Measurements from ENCODE around the gene OMP. TPM values are rescaled to one million over a fixed set of nuclear protein-coding genes. Genes with fewer than 3 reads are reported as not detected.

OMP gene
- total and polyA plus RNA-seq, 2 of the 13 experiments (the other 11 are each of a cell fraction or from before 2014, with no cell fraction given): not detected

DNA sequence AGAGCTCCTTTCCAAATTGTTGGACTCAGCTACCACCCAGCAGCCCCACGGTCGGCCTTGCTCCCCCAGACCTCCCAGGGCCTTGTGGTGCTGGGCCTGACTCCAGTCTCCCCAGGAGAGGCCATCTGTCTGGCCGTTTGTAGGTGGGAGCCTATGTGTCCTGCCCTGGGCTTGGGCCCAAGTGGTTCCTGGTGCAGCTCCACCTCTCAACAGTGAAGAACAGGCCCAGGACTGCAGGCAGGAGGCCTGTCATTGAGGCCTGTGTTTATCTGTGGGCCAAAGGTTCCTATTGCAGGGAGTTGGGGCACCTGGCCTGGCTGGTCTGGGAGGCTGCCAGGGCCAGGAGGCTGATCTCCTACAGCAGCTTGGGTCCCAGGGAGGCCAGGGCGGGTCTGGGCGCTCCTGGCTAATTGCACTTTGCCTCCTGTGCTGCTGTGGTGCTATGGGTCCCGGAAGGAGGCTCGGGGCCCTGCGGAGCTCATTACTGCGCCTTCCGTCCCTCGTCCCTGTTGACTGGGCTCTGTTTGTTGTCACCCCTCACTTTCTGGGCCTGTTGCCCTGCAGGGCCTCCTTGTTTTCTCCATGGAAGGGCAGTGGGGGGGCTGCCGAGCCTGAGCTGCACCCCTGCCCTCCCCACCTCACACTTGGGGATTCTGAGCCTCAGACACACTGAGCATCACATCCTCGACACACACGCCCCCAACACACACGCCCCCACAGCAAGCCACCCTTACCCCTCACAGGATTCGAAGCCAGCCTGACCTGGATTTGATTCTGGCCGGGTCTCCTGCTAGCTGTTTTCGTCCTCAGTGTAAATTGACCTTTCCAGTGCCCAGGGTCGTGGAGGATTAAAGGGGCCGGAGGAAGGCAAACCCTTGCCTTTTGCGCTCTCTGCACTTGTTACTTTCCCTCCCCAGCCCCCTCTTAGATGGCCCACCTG lies 6.8 kb upstream of the OMP start (continued):
- TF ChIP-seq, protein P1, sequence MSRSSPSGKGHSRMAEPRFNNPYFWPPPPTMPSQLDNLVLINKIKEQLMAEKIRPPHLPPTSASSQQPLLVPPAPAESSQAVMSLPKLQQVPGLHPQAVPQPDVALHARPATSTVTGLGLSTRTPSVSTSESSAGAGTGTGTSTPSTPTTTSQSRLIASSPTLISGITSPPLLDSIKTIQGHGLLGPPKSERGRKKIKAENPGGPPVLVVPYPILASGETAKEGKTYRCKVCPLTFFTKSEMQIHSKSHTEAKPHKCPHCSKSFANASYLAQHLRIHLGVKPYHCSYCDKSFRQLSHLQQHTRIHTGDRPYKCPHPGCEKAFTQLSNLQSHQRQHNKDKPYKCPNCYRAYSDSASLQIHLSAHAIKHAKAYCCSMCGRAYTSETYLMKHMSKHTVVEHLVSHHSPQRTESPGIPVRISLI (CRISPR knock-in tag; IDR thresholded peaks at IDR 0.05; ENCODE audit: borderline replicate concordance): peak; percentile 32; the same call in 1 of the 2 replicates
- TF ChIP-seq, protein P2, sequence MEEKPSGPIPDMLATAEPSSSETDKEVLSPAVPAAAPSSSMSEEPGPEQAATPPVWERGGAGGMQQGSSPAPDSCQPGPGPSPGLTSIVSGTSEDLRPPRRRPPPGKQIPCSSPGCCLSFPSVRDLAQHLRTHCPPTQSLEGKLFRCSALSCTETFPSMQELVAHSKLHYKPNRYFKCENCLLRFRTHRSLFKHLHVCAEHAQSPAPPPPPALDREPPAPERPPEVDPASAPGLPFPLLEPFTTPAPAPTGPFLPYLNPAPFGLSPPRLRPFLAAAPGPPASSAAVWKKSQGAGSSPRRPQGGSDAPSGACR (CRISPR knock-in tag; IDR thresholded peaks at IDR 0.05): no peak
- TF ChIP-seq MXD4 (CRISPR knock-in tag; IDR thresholded peaks at IDR 0.05) (0 out of 2 replicates have a peak, but pooled peaks have one; percentile 19), HNRNPL (IDR thresholded peaks at IDR 0.05; ENCODE audit: low read depth, low read length) (peak; percentile 88), FOXP1 (IDR thresholded peaks at IDR 0.05) (no peak), FOXP1 (CRISPR knock-in tag; IDR thresholded peaks at IDR 0.05) (peak; percentile 57; the same call in 1 of the 2 replicates), NR2C2 (CRISPR knock-in tag; IDR thresholded peaks at IDR 0.05; ENCODE audit: borderline replicate concordance) (peak; percentile 40; the same call in 1 of the 2 replicates), TOPORS (CRISPR knock-in tag; IDR thresholded peaks at IDR 0.05) (0 out of 2 replicates have a peak, but pooled peaks have one; percentile 46), ZNF644 (CRISPR knock-in tag; IDR thresholded peaks at IDR 0.05; ENCODE audit: low read depth) (peak; percentile 42; the same call in 1 of the 2 replicates), EP300 (IDR thresholded peaks at IDR 0.05; ENCODE audit: low read depth in 2 of 2, low read length in 2 of 2) (peak in 1 of 2 experiments; percentile 4; a peak in 1 of 4 replicates), EP300 (CRISPR knock-in tag; IDR thresholded peaks at IDR 0.05; ENCODE audit: borderline replicate concordance) (peak; percentile 63; the same call in 1 of the 2 replicates), YEATS4 (CRISPR knock-in tag; IDR thresholded peaks at IDR 0.05; ENCODE audit: borderline replicate concordance) (peak; percentile 55; the same call in 1 of the 2 replicates), SCMH1 (CRISPR knock-in tag; IDR thresholded peaks at IDR 0.05; ENCODE audit: borderline replicate concordance) (no peak), RARA (CRISPR knock-in tag; IDR thresholded peaks at IDR 0.05) (0 out of 2 replicates have a peak, but pooled peaks have one; percentile 10), PITX1 (CRISPR knock-in tag; IDR thresholded peaks at IDR 0.05) (peak; percentile 66; the same call in 1 of the 2 replicates), LCORL (IDR thresholded peaks at IDR 0.05) (no peak), LCORL (CRISPR knock-in tag; IDR thresholded peaks at IDR 0.05) (peak; percentile 56; the same call in 1 of the 2 replicates), ZKSCAN8 (CRISPR knock-in tag; IDR thresholded peaks at IDR 0.05; ENCODE audit: borderline replicate concordance) (peak; percentile 62; the same call in 1 of the 2 replicates), ZNF607 (CRISPR knock-in tag; IDR thresholded peaks at IDR 0.05; ENCODE audit: borderline replicate concordance) (0 out of 2 replicates have a peak, but pooled peaks have one; percentile 7)
- TF ChIP-seq, protein P3, sequence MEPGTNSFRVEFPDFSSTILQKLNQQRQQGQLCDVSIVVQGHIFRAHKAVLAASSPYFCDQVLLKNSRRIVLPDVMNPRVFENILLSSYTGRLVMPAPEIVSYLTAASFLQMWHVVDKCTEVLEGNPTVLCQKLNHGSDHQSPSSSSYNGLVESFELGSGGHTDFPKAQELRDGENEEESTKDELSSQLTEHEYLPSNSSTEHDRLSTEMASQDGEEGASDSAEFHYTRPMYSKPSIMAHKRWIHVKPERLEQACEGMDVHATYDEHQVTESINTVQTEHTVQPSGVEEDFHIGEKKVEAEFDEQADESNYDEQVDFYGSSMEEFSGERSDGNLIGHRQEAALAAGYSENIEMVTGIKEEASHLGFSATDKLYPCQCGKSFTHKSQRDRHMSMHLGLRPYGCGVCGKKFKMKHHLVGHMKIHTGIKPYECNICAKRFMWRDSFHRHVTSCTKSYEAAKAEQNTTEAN (CRISPR knock-in tag; conservative IDR thresholded peaks at IDR 0.05): 0 out of 2 replicates have a peak, but pooled peaks have one; percentile 7

All from HepG2 (cell line).